Measurements from ENCODE around the gene PLEK2. TPM values are rescaled to one million over a fixed set of nuclear protein-coding genes. Genes with fewer than 3 reads are reported as not detected.

Gene PLEK2
- total and polyA plus RNA-seq, 2 donors (not counting 1 experiment from before 2014, with no cell fraction given) = 0.17 to 1.1 TPM

- Histone ChIP-seq H2AFZ (ENCODE audit: low read length) (no peak overlapping the region), H3K27ac (ENCODE audit: insufficient read depth, low read length) (no peak overlapping the region), H3K4me1 (ENCODE audit: control insufficient read depth, extremely low read depth, insufficient read depth, low read length) (no peaks in the 10 kb centered on the region), H3K4me3 (replicated peaks in 1 of 4; ENCODE audit: control extremely low read depth in 1 of 4, insufficient read depth in 1 of 4, low read depth in 3 of 4, low read length in 4 of 4) (no peak overlapping the region), H3K79me2 (ENCODE audit: control insufficient read depth, insufficient read depth, low read length) (no peaks in the 10 kb centered on the region), H3K27me3 (ENCODE audit: control insufficient read depth, insufficient read depth, low read length) (no peaks in the 10 kb centered on the region), H4K20me1 (ENCODE audit: control insufficient read depth, extremely low read depth, insufficient read depth, low read length) (no peaks in the 10 kb centered on the region), H3K36me3 (ENCODE audit: control insufficient read depth, insufficient read depth, low read length) (no peaks in the 10 kb centered on the region), H3K9ac (ENCODE audit: insufficient read depth, low read length) (no peak overlapping the region), H3K4me2 (ENCODE audit: extremely low read depth, insufficient read depth, low read length) (no peak overlapping the region), H3K9me3 (ENCODE audit: control insufficient read depth, insufficient read depth, low read depth, low read length) (no peaks in the 10 kb centered on the region)
- TF ChIP-seq EZH2 (IDR thresholded peaks at IDR 0.05; ENCODE audit: low read length, missing control alignments) = no peak
- no peak for TF ChIP-seq CTCF (conservative IDR thresholded peaks at IDR 0.05 in 1 of 2, IDR thresholded peaks at IDR 0.05 in 1 of 2; ENCODE audit: low read depth in 1 of 2, low read length in 2 of 2)
- DNase-seq (ENCODE audit: low read depth in 2 of 2) = no peak
Observed at GRCh38 chr14:67392800-67393199, 19.2 kb downstream of the PLEK2 start.

- Histone ChIP-seq H3K9me3 (ENCODE audit: control insufficient read depth, insufficient read depth, low read depth, low read length) (no peaks in the 10 kb centered on the region), H3K36me3 (ENCODE audit: control insufficient read depth, insufficient read depth, low read length) (no peaks in the 10 kb centered on the region), H3K4me2 (ENCODE audit: extremely low read depth, insufficient read depth, low read length) (no peak overlapping the region), H2AFZ (ENCODE audit: low read length) (no peak overlapping the region), H3K27me3 (ENCODE audit: control insufficient read depth, insufficient read depth, low read length) (no peaks in the 10 kb centered on the region), H3K4me1 (ENCODE audit: control insufficient read depth, extremely low read depth, insufficient read depth, low read length) (no peaks in the 10 kb centered on the region), H3K79me2 (ENCODE audit: control insufficient read depth, insufficient read depth, low read length) (no peaks in the 10 kb centered on the region), H3K27ac (ENCODE audit: insufficient read depth, low read length) (no peak overlapping the region), H3K9ac (ENCODE audit: insufficient read depth, low read length) (no peak overlapping the region), H4K20me1 (ENCODE audit: control insufficient read depth, extremely low read depth, insufficient read depth, low read length) (no peaks in the 10 kb centered on the region), H3K4me3 (replicated peaks in 1 of 4; ENCODE audit: control extremely low read depth in 1 of 4, insufficient read depth in 1 of 4, low read depth in 3 of 4, low read length in 4 of 4) (no peak overlapping the region)
- no peak for TF ChIP-seq EZH2 (IDR thresholded peaks at IDR 0.05; ENCODE audit: low read length, missing control alignments)
- TF ChIP-seq CTCF (conservative IDR thresholded peaks at IDR 0.05 in 1 of 2, IDR thresholded peaks at IDR 0.05 in 1 of 2; ENCODE audit: low read depth in 1 of 2, low read length in 2 of 2) = no peak
- DNase-seq (ENCODE audit: low read depth in 2 of 2) = no peak
Observed at GRCh38 chr14:67392123-67392522, 19.8 kb downstream of the PLEK2 start.

GRCh38 chr14:67391268-67391667 lies 20.7 kb downstream of the PLEK2 start:
- H3K27ac ChIP-seq (ENCODE audit: insufficient read depth, low read length) = no peak overlapping the region
- H3K4me1 ChIP-seq (ENCODE audit: control insufficient read depth, extremely low read depth, insufficient read depth, low read length) = no peaks in the 10 kb centered on the region
- H4K20me1 ChIP-seq (ENCODE audit: control insufficient read depth, extremely low read depth, insufficient read depth, low read length) = no peaks in the 10 kb centered on the region
- H3K4me3 ChIP-seq (replicated peaks in 1 of 4; ENCODE audit: control extremely low read depth in 1 of 4, insufficient read depth in 1 of 4, low read depth in 3 of 4, low read length in 4 of 4) = no peak overlapping the region
- H3K4me2 ChIP-seq (ENCODE audit: extremely low read depth, insufficient read depth, low read length) = no peak overlapping the region
- H3K9me3 ChIP-seq (ENCODE audit: control insufficient read depth, insufficient read depth, low read depth, low read length) = no peaks in the 10 kb centered on the region
- no peak for TF ChIP-seq EZH2 (IDR thresholded peaks at IDR 0.05; ENCODE audit: low read length, missing control alignments)
- no peak for TF ChIP-seq CTCF (conservative IDR thresholded peaks at IDR 0.05 in 1 of 2, IDR thresholded peaks at IDR 0.05 in 1 of 2; ENCODE audit: low read depth in 1 of 2, low read length in 2 of 2)
- no peak overlapping the region for H3K9ac ChIP-seq (ENCODE audit: insufficient read depth, low read length)
- DNase-seq (ENCODE audit: low read depth in 2 of 2) = no peak
- no peaks in the 10 kb centered on the region for H3K36me3 ChIP-seq (ENCODE audit: control insufficient read depth, insufficient read depth, low read length)
- H3K27me3 ChIP-seq (ENCODE audit: control insufficient read depth, insufficient read depth, low read length) = no peaks in the 10 kb centered on the region
- no peaks in the 10 kb centered on the region for H3K79me2 ChIP-seq (ENCODE audit: control insufficient read depth, insufficient read depth, low read length)
- no peak overlapping the region for H2AFZ ChIP-seq (ENCODE audit: low read length)

Data from fibroblast of lung (primary cell).